GM20000 (cell line): ENCODE measurements around the gene PTPRT.

ENCODE experiments used
- DNase-seq: peaks from one replicate; pipeline ENCODE4 v3.0.0; 2012; ENCODE audit warnings: low spot score
- TF ChIP-seq, protein P1 (sequence below): IDR thresholded peaks from 2 replicates; pipeline ENCODE4 v1.5.1; 2012; ENCODE audit warnings: mild to moderate bottlenecking, control low read depth; ENCODE audit errors: extremely low read depth, missing control alignments

Gene PTPRT

DNA sequence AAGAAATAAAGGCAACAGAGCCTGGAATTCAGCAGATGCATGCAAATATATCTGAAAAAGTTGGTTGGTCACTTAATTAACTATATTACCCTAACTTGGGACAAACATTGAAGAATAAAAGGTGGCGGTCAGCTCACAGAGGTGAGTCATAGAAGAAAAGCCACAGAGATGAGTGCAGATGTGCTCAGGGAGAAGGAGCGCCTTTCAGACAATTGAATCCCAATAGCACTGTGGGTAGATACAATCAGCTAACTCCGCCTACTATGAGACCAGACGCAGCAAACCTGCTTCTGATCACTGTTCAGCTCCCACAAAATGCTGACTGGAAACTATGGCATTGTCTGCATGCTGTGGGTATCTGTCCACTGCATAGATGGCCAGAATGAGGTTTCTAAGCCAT, 447.8 kb downstream of the PTPRT start:
- no peak for DNase-seq
- TF ChIP-seq, protein P1, sequence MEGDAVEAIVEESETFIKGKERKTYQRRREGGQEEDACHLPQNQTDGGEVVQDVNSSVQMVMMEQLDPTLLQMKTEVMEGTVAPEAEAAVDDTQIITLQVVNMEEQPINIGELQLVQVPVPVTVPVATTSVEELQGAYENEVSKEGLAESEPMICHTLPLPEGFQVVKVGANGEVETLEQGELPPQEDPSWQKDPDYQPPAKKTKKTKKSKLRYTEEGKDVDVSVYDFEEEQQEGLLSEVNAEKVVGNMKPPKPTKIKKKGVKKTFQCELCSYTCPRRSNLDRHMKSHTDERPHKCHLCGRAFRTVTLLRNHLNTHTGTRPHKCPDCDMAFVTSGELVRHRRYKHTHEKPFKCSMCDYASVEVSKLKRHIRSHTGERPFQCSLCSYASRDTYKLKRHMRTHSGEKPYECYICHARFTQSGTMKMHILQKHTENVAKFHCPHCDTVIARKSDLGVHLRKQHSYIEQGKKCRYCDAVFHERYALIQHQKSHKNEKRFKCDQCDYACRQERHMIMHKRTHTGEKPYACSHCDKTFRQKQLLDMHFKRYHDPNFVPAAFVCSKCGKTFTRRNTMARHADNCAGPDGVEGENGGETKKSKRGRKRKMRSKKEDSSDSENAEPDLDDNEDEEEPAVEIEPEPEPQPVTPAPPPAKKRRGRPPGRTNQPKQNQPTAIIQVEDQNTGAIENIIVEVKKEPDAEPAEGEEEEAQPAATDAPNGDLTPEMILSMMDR, result no peak

DNA sequence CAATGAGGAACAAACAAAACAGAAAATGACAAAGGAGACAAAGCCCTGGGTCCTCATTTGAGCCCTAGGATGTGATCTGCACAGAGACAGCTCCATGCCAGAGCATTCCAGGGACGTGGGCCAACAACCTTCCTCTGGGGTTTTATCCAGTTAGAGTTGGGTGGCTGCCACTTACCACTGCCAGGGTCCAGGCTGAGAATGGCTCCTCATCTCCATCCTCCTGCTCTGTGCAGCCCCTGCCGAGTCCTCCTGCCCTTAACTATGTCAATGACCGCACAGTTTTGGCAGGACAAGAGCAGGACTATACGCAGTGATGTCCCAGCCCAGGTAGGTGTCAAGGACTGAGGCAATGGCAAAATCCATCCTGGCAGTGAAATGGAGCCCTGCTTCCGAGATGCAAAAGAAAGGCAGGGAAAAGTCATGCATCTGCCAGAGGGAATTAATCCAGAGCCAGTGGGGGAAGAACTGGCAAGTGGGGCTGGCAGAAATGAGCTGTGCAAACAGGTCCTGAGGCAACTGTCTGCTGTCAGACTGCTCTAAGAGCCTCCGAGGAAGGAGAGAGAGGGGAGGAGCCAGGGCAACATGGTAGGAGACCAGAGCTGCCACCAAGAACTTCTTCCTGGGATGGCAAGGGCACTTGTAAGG, 449.4 kb downstream of the PTPRT start:
- no peak for DNase-seq
- TF ChIP-seq, protein P1, result no peak

DNA sequence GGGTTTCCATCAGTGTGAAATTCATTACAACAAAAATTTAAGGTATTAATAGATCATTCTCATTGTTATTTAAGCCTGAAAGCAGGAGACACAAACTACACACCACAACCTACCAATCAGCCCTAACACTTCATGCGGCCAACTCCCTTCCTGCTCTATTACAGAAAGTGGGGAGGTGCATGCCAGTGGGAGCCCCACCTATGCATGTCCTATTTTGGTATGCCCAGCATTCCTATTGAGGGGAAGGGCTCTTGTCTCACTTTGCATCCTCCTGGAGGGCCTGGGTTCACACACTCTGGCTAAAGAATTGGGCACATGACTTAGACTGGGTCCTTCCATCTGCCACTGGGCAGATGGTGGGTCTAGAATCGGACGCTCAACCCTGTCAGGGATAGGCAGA, 450.0 kb downstream of the PTPRT start:
- no peak for DNase-seq
- TF ChIP-seq, protein P1, result no peak

DNA sequence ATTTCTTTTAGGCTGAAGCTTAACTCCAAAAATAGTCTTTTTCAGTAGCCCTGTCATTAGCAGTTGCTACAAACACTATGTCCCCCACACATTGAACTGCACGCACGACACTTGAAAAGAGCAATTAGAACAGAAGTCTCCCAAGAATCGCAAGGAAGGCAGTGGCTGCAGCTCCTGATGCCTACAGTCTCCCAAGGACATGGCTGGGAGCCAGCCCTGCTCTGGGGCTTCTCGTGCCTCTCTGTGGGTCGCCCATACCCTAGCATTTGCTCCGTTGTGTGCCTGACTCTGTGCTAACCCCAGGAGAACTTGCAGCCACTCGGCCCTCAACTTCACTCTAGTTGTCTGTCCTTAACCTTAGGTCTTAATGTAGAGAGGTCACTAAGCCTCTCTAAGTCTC, 454.2 kb downstream of the PTPRT start:
- TF ChIP-seq, protein P1, result no peak
- no peak for DNase-seq

DNA sequence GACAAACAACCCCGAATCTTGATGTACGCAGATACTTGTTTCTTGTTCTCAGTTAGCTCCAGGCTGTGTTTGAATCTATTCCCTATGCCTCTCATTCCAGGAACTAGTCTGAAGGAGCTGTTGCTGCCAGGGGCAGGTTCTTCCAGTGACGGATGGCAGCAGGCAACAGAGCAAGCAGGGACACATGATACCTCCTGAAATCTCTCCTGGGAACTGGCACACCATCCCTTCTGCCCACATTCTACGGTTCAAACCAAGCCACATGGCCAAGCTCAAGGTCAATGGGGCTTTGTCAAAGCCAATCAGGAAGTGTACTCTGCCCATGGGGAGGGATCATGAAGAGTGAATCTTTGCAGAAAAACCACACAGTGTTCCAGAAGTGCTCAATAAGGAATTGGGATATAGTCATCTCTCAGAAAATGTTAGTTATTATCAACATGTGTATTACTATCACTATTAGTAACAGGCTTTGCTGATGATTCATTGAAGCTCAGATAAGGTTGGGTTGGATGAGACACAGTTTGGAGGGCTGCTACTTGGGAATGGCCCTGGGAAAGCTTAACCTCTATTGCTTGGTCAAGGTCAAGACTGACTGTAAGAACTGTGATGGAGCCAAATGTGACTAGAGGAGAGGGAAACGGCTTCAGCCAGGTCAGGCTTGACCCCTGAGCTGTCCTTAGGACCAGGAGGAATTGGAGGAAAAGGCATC, 454.9 kb downstream of the PTPRT start:
- DNase-seq, result no peak
- TF ChIP-seq, protein P1, result no peak

DNA sequence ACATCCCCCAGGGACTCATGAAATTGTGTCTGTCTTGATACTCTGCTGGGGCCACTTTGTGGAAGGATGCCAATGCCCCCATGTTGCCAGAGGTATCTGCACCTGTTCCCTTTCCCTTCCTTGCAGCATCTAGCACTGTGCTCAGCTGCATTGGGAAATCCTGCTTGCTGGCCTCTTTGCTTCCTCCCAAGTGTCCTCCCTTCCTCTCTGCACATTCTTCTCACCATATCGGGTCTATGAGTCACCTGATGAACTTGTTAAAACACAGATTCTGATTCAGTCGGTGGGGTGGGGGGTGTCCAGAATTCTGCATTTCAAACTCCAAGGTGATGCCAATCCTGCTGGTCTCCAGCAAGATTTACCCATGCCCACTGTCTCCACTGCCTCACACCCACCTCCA, 467.8 kb downstream of the PTPRT start:
- no peak for DNase-seq
- TF ChIP-seq, protein P1, result no peak

DNA sequence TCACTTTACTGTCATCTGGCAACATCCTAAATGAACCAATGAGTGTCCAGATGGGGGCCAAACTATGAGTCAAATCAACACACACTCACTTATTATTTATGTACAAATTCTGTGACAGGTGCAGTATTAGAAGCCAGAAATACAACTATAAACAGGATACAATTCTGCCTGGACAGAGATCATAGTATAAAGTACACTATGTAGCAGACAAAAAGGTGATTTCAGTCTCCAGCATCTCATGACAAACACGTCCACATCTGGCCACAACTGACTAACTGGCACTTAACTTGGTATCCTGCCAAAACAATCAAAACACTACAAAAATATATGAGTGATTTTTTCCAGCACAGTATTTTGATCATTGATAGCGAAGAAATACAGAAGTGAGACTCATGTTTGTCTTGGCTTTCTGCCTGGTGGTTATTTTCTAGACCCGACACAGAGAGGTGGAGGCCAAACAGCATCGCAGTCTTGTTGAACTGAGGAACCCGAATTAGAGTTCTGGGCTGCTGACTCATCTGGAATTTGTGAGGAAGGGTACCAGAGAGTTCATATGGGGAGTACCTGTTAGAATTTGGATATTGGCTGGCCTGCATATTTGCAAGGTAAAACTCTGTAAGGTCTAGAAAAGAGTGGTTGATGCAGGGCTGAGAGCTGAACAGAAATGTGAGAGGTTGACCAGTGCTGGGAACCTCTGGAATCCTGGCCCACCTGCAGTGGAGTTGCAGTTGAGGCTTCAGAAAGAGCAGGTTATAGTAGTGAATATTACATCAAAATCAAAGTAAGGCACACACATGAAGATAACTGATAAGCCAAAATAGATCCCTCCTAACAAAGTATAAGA, 475.2 kb downstream of the PTPRT start:
- TF ChIP-seq, protein P1, result no peak
- no peak for DNase-seq
